Motor neuron (in vitro differentiated cells): ENCODE results near the gene PPP1R16B. TPM values are rescaled to one million over a fixed set of nuclear protein-coding genes. Genes with fewer than 3 reads are reported as not detected.
"Not testable (repeated sequence)": the region's sequence is repeated elsewhere in the genome, so short reads cannot be mapped to it uniquely, and the experiment has no call there.

Experiments used
- ATAC-seq, 8 experiments: fragments of 200-7000 bp; cut with Tn5 transposase; replicated peaks in 6 of 8; 2 replicates each; pipeline ENCODE4 v1.8.0; 2021; ENCODE audit warnings: mild to moderate bottlenecking in 8 of 8, moderate library complexity in 8 of 8
- H3K27ac ChIP-seq, 2 donors: fragments of 250-450 bp; sonication (Bioruptor Pico); 2 replicates each; pipeline ENCODE4 v1.9.0; 2021; ENCODE audit warnings: antibody characterized with exemption in 2 of 2, mild to moderate bottlenecking in 2 of 2, moderate library complexity in 1 of 2
- H3K4me1 ChIP-seq, 2 donors: fragments of 250-450 bp; sonication (Bioruptor Pico); replicated peaks in 1 of 2; 2 replicates each; pipeline ENCODE4 v1.6.1; 2021; ENCODE audit warnings: antibody characterized with exemption in 2 of 2, mild to moderate bottlenecking in 2 of 2, moderate library complexity in 1 of 2
- H3K4me3 ChIP-seq, 5 donors: fragments of 250-450 bp; sonication (Bioruptor Pico); 2 replicates each; pipeline ENCODE4 v1.9.0; 2021; ENCODE audit warnings: antibody characterized with exemption in 5 of 5, mild to moderate bottlenecking in 5 of 5, moderate library complexity in 4 of 5
- whole genome bisulfite sequencing, 10 experiments: fragments of 450-650 bp; shearing (Covaris generic); methylation state at CpG; one replicate each; pipeline ENCODE4 v1.0.0; 2022; 5-methylcytosine and 5-hydroxymethylcytosine counted together
- in situ Hi-C, 9 experiments: fragments of 400-800 bp; cut with MboI; loops; one replicate each; pipeline ENCODE4 v1.15.0; 2021; ENCODE audit warnings: low sequenced_read_pairs in 9 of 9, low pct_unique_long_range_greater_than_20kb in 2 of 9; ENCODE audit not compliant: unreplicated experiment in 9 of 9
- total RNA-seq, 8 experiments: library from RNA; unstranded; fragments of 300-600 nt; gene quantifications; 2 replicates each; pipeline versions ENCODE4 v1.2.3 to v1.2.4, GENCODE V29; 2022

The PPP1R16B gene
- total RNA-seq, 8 experiments from 2014 or later: 0.14 to 3.7 (median 2.6) TPM

- H3K4me1 ChIP-seq: no peaks in the 10 kb centered on the region
- no peak overlapping the region for H3K4me3 ChIP-seq
- H3K27ac ChIP-seq: no peak overlapping the region
- no peak for ATAC-seq
- 73 to 100% (median 100%) methylated on average over 1 to 2 of the region's 2 CpGs; no CpG with 5 or more reads in 1 of the 10 experiments for WGBS, 10 experiments
- in situ Hi-C loops: no loop called here
Observed at GRCh38 chr20:38774167-38774566, 31.3 kb upstream of the PPP1R16B start.

- WGBS, 10 experiments: 94 to 100% (median 97%) methylated on average over 2 to 8 of the region's 11 CpGs; no CpG with 5 or more reads in 2 of the 10 experiments
- H3K4me3 ChIP-seq: no peak overlapping the region
- H3K4me1 ChIP-seq: peaks cover 4 to 8% of the 10 kb centered on the region in 2 donors
- ATAC-seq: no peak
- no peak overlapping the region for H3K27ac ChIP-seq
- in situ Hi-C loops: no loop called here
Observed at GRCh38 chr20:38776363-38776762, 29.1 kb upstream of the PPP1R16B start.

GRCh38 chr20:38779247-38780097, 26.0 kb upstream of the PPP1R16B start:
- H3K4me3 ChIP-seq: no peak overlapping the region
- ATAC-seq: peak in 1 of 8 experiments; percentile 31
- H3K4me1 ChIP-seq: peaks cover 4 to 8% of the 10 kb centered on the region in 2 donors
- in situ Hi-C loops: no loop called here
- WGBS, 10 experiments: 33 to 100% (median 53%) methylated on average over 1 to 16 of the region's 19 CpGs; no CpG with 5 or more reads in 3 of the 10 experiments
- no peak overlapping the region for H3K27ac ChIP-seq

GRCh38 chr20:38782275-38782674, 23.2 kb upstream of the PPP1R16B start:
- ATAC-seq: no peak
- H3K27ac ChIP-seq: no peak overlapping the region
- H3K4me3 ChIP-seq: no peak overlapping the region
- WGBS, 10 experiments: 0 to 100% (median 83%) methylated on average over 1 to 3 of the region's 3 CpGs; no CpG with 5 or more reads in 4 of the 10 experiments
- peaks cover 4 to 8% of the 10 kb centered on the region in 2 donors for H3K4me1 ChIP-seq
- in situ Hi-C loops: no loop called here

GRCh38 chr20:38787870-38788269, 17.6 kb upstream of the PPP1R16B start:
- no peak for ATAC-seq
- Histone ChIP-seq H3K4me3 (no peak overlapping the region), H3K27ac (no peak overlapping the region), H3K4me1 (no peaks in the 10 kb centered on the region)
- WGBS, 10 experiments: 60 to 96% (median 83%) methylated on average over 1 to 5 of the region's 7 CpGs; no CpG with 5 or more reads in 3 of the 10 experiments
- in situ Hi-C loops: no loop called here

GRCh38 chr20:38789503-38790199, 15.8 kb upstream of the PPP1R16B start:
- H3K4me3 ChIP-seq: no peak overlapping the region
- WGBS, 10 experiments: 14 to 100% (median 86%) methylated on average over 1 to 5 of the region's 7 CpGs
- in situ Hi-C loops: no loop called here
- ATAC-seq: peak in 3 of 8 experiments; percentile 47 to 96 (median 93)
- no peak overlapping the region for H3K27ac ChIP-seq
- no peaks in the 10 kb centered on the region for H3K4me1 ChIP-seq

GRCh38 chr20:38790200-38791053, 15.1 kb upstream of the PPP1R16B start:
- no peak overlapping the region for H3K27ac ChIP-seq
- H3K4me1 ChIP-seq: no peaks in the 10 kb centered on the region
- H3K4me3 ChIP-seq: no peak overlapping the region
- ATAC-seq: peak in 4 of 8 experiments; percentile 29 to 76 (median 42)
- WGBS, 10 experiments: 19 to 52% (median 36%) methylated on average over 3 to 12 of the region's 16 CpGs
- in situ Hi-C loops: no loop called here

GRCh38 chr20:38791291-38791690, 14.2 kb upstream of the PPP1R16B start:
- H3K4me1 ChIP-seq: no peaks in the 10 kb centered on the region
- no peak overlapping the region for H3K27ac ChIP-seq
- no peak for ATAC-seq
- WGBS, 10 experiments: 17 to 100% (median 100%) methylated on average over 1 to 3 of the region's 3 CpGs; no CpG with 5 or more reads in 5 of the 10 experiments
- H3K4me3 ChIP-seq: no peak overlapping the region
- in situ Hi-C loops: no loop called here

- no peak overlapping the region for H3K27ac ChIP-seq
- WGBS, 10 experiments: 71 to 100% (median 83%) methylated on average over 1 of the region's 1 CpG; no CpG with 5 or more reads in 7 of the 10 experiments
- no peak for ATAC-seq
- in situ Hi-C loops: no loop called here
- no peak overlapping the region for H3K4me3 ChIP-seq
- H3K4me1 ChIP-seq: no peaks in the 10 kb centered on the region
Observed at GRCh38 chr20:38791940-38792339, 13.6 kb upstream of the PPP1R16B start.

GRCh38 chr20:38794057-38794456, 11.4 kb upstream of the PPP1R16B start:
- ATAC-seq, in situ Hi-C loops, H3K4me3 ChIP-seq, H3K27ac ChIP-seq, H3K4me1 ChIP-seq: not testable (repeated sequence)
- 83 to 100% (median 98%) methylated on average over 1 to 4 of the region's 5 CpGs; no CpG with 5 or more reads in 6 of the 10 experiments for WGBS, 10 experiments

- H3K4me1 ChIP-seq: no peaks in the 10 kb centered on the region
- no peak overlapping the region for H3K4me3 ChIP-seq
- ATAC-seq: no peak
- whole genome bisulfite sequencing, 10 experiments: 33 to 100% (median 83%) methylated on average over 1 to 3 of the region's 3 CpGs; no CpG with 5 or more reads in 1 of the 10 experiments
- no peak overlapping the region for H3K27ac ChIP-seq
- in situ Hi-C loops: no loop called here
Observed at GRCh38 chr20:38798266-38798665, 7.2 kb upstream of the PPP1R16B start.

- H3K27ac ChIP-seq: no peak overlapping the region
- 39 to 85% (median 69%) methylated on average over 1 to 4 of the region's 4 CpGs; no CpG with 5 or more reads in 3 of the 10 experiments for WGBS, 10 experiments
- in situ Hi-C loops: no loop called here
- H3K4me1 ChIP-seq: peaks cover under 1 to 3% of the 10 kb centered on the region in 2 donors
- no peak overlapping the region for H3K4me3 ChIP-seq
- no peak for ATAC-seq
Observed at GRCh38 chr20:38799203-38799602, 6.3 kb upstream of the PPP1R16B start.
